C1 segment of cervical spinal cord (tissue), 14 donors: ENCODE data around the gene MYBPC2.
A peak's percentile ranks its signal among the peaks of the same experiment; 100 is the strongest.
"Not testable (repeated sequence)": the region's sequence is repeated elsewhere in the genome, so short reads cannot be mapped to it uniquely, and the experiment has no call there.

Source experiments
- DNase-seq, 14 donors: peaks; one replicate each; lab custom pipeline; 2025; lab: John Stamatoyannopoulos, UW

The MYBPC2 gene

DNA sequence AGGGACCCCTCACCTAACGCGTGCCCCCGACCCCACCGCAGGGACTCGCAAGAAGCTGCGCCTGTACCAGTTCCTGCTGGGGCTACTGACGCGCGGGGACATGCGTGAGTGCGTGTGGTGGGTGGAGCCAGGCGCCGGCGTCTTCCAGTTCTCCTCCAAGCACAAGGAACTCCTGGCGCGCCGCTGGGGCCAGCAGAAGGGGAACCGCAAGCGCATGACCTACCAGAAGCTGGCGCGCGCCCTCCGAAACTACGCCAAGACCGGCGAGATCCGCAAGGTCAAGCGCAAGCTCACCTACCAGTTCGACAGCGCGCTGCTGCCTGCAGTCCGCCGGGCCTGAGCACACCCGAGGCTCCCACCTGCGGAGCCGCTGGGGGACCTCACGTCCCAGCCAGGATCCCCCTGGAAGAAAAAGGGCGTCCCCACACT, 4.7 kb upstream of the MYBPC2 start:
- DNase-seq: peak in 11 of 14 donors; percentile 12 to 76 (median 58)

GRCh38 chr19:50428772-50429463, 3.8 kb upstream of the MYBPC2 start:
- no peak for DNase-seq

DNA sequence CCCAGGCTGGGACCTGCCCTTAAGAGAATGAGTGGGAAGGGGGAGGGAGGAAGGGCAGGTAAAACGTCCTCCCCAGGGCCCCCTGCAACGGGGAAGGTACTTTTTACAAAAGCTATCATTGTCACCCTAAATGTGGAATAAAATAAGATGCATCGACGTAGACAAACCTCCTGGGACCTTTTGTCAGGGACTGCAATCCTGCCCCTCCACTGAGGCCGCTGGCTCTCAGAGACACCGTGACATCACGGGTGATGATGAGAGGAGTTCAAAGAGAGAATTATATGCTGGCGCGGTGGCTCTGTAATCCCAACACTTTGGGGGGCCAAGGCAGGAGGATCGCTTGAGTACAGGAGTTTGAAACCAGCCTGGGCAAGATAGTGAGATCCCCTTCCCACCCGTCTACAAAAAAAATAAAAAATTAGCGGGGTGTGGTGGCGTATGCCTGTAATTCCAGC, 1.8 kb upstream of the MYBPC2 start:
- no peak for DNase-seq

GRCh38 chr19:50431343-50432220, 1.1 kb upstream of the MYBPC2 start:
- DNase-seq: peak; percentile 16 to 85 (median 68)

DNA sequence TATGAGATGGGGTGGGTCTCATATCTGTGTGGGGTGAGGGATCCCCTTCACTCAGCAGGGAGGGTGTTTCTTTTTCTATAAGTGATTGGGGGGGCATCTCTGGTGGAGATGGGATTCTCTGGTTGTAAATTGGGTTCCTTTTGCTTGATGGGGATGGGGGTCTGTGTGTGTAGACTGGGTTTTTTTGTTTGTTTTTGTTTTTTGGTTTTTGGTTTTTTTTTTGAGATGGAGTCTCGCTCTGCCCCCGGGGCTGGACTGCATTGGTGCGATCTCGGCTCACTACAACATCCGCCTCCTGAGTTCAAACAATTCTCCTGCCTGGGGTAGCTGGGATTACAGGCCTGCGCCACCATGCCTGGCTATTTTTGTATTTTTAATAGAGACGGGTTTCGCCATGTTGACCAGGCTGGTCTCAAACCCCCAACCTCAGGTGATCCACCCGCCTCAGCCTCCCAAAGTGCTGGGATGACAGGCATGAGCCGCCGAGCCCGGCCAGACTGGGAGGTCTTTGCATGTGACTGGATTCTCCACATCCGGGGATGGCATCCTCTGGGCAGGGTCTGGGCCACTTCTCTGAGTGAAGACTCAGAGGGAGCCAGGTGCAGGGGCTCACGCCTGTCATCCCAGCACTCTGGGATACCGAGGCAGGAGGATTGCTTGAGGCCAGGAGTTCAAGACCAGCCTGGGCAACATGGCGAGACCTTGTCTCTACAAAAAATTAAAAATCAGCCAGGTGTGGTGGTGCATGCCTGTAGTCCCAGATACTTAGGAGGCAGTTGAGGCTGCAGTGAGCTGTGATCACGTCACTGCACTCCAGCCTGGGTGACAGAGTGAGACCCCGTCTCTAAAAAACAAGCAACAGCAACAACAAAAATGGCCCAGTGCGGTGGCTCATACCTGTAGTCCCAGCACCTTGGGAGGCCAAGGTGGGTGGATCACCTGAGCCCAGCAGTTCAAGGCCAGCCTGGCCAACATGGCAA, 799 bp downstream of the MYBPC2 start:
- DNase-seq: no peak

DNA sequence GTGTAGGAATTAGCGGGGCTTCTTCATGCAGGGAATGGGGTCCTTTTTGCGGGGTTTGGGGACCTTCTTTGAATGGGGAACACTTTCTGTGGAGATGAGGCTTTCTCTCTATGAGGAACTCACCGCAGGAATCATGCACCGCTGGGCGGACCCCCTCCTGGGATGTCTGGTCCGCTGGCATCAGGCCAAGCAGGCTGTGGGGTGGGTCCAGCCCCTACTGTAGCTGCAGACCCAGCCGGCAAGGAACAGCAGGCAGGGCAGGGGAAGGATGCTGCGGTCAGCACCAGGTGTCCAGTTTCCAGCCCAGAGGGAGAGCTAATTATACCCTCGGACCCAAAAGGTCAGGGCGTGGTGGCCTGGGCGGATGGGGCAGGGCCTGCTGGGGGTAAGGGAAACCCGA, 1.8 kb downstream of the MYBPC2 start:
- DNase-seq: no peak

DNA sequence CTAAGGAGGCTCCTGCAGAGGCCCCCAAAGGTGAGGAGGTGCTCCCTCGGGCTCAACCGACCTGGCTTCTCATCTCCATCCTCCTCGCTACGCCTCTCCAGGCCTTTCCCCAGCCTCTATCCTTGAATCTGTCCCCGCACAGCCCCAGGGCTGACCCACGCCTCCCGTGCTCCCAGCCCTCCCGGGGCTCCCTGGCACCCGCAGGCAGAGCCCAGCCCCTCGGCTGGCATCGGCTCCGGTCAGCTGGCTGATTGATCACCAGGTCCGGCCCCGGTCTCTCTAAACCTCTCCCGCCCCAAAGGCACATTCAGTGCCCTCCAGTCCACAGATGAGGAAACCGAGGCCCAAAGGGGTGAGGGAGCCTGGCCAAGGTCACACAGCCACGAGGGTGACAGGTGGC, 2.5 kb downstream of the MYBPC2 start:
- no peak for DNase-seq

DNA sequence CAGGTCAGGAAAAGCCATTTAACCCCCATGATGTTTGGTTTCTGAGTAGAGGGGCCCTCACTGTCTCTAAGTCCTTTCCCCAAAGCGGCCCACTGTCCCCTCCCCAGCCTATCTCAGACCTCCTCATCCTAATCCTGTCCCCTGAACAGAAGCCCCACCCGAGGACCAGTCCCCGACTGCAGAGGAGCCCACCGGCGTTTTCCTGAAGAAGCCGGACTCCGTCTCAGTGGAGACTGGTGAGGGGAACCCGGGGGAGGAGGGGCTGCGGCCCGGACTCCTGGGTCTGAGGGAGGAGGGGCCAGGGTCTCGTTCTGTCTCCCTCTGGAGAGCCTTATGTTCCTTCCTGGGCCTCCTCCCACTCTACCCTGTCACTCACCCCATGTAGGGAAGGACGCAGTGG, 2.9 kb downstream of the MYBPC2 start:
- no peak for DNase-seq

DNA sequence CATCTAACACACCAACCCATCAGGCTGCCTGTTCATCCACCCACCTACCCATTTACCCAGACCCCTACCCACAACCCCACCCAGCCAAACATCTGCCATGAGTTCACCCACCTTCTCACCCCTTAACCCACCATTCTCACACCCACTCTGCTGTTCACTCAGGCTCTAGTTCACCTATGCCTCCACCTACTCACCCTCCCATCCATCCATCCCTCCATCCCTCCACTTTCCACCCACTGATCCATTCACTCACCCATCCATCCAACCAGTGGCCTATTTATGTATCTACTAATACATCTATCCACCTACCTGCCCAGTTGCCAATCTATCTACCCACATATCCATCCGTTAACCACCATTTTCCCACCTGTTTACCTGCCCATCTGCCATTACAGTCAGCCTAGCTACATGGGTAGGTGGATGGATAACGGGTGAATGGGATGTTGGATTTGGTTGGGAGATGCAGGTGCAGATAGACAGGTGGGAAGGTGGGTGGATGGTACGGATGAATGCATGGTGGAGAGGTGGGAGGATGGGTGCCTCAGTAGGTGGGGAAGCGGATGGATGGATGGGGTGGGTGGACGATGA, 5.3 kb downstream of the MYBPC2 start:
- DNase-seq: no peak

DNA sequence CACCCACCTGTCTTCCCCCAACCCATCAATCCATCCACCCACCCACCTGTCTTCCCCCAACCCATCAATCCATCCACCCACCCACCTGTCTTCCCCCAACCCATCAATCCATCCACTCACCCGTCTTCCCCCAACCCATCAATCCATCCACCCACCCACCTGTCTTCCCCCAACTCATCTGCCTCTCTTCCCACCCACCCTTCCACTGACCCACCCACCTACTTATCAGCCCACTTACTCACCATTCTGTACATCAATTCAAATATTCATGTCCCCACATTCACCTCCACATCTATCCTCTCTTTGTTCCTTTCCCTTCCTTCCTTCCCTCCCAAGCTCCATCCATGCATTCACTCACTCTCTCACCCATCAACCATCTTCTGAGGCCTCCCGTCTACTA, 6.4 kb downstream of the MYBPC2 start:
- DNase-seq: not testable (repeated sequence)

DNA sequence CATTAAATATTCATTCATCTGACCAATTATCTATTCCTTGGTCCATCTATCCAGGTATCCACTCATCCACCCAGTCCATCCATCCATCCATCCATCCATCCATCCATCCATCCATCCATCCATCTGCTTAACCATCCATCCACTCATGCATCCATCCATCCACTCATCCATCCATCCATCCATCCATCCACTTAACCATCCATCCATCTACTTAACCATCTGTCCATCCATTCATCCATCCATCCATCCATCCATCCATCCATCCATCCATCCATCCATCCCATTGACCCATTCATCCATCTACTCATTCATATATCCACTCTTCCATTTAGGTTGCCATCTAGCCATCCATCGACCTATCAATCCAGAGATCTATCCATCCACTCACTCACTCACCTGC, 11.4 kb downstream of the MYBPC2 start:
- no peak for DNase-seq

DNA sequence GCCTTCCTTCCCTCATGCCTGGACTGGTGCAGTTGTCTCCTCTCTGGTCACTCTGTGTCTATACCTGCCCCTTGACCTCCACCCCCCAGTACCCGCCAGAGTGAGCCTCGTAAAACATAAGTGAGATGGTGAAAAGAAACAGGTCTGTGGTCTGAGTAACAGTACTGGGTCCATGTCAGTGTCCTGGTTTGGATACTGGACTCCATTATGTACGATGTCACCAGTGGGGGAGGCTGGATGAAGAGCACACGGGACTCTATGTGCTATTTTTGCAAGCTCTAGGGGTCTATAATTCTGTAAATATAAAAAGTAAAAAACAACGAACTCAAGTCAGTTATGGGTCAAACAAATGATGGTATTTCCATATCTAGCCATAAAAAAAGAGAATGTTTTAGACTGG, 14.4 kb downstream of the MYBPC2 start:
- DNase-seq: no peak

- DNase-seq: no peak
Observed at GRCh38 chr19:50447750-50448149, 15.1 kb downstream of the MYBPC2 start.

DNA sequence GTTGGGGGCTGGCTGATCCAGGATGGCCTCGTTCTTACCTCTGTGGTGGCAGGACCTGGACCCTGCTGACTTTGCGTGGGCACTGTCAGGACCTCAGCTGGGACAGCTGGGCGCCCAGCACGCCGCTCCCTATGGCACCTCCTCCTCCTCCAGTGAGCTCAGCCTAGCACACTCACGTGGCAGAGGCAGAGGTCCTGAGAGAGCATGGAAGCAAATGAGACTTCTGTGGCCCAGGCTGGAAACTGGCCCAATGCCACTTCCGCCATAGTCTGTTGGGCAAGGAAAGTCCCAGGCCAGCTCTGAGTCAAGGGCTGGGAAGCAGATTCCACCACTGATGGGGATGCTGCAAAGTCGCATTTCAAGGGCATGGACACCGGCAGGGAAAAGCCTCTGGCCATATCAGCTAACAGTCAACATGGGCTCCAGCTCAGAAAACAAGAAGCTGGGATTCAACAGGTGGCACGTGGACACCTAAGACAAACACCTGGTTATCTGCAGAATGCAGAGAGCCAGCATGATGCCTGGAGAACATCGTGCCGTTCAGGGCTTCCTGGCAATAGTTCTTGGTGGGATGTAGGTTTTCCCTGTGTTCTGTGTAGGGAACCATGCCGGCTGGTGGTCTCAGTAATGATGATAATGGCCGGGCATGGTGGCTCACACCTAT, 16.7 kb downstream of the MYBPC2 start:
- no peak for DNase-seq

GRCh38 chr19:50450369-50451222, 17.9 kb downstream of the MYBPC2 start:
- no peak for DNase-seq

GRCh38 chr19:50451223-50451534, 18.5 kb downstream of the MYBPC2 start:
- no peak for DNase-seq

- no peak for DNase-seq
Observed at GRCh38 chr19:50453243-50453642, 20.6 kb downstream of the MYBPC2 start.

DNA sequence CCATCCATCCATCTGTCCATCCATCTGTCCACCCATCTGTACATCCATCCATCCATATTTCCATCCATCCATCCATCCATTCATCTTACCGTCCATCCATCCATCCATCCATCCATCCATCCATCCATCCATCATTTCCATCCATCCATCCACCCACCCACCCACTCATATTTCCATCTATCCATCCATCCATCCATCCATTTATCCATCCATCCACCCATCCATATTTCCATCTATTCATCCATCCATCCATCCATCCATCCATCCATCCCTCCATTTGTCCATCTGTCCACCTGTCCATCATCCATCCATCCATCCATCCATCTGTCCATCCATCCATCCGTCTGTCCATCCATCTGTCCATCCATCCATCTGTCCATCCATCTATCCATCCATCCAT, 23.3 kb downstream of the MYBPC2 start:
- no peak for DNase-seq

- no peak for DNase-seq
Observed at GRCh38 chr19:50457300-50457699, 24.6 kb downstream of the MYBPC2 start.
